H9 (cell line): ENCODE results near the gene DUS1L. TPM values are rescaled to one million over a fixed set of nuclear protein-coding genes. Genes with fewer than 3 reads are reported as not detected.

ENCODE experiments used
- DNase-seq: peaks from one replicate; pipeline ENCODE4 v3.0.0-alpha.2; 2017
- H2AFZ ChIP-seq: one replicate; pipeline ENCODE4 v1.6.1; 2013; ENCODE audit warnings: mild to moderate bottlenecking, low read length, control low read depth, moderate library complexity
- H2AK5ac ChIP-seq: 2 replicates; pipeline ENCODE4 v1.6.1; 2013; ENCODE audit warnings: low read length, control low read depth, mixed read lengths; ENCODE audit not compliant: insufficient read length
- H2BK120ac ChIP-seq: one replicate; pipeline ENCODE4 v1.6.1; 2013; ENCODE audit warnings: low read depth, mild to moderate bottlenecking, low read length, control low read depth, inconsistent platforms; ENCODE audit not compliant: poor library complexity, severe bottlenecking
- H2BK12ac ChIP-seq: 2 replicates; pipeline ENCODE4 v1.6.1; 2013; ENCODE audit warnings: low read length, control low read depth, mixed read lengths, low read depth; ENCODE audit not compliant: insufficient read length
- H2BK15ac ChIP-seq: 2 replicates; pipeline ENCODE4 v1.6.1; 2013; ENCODE audit warnings: low read depth, low read length, control low read depth
- H2BK20ac ChIP-seq: one replicate; pipeline ENCODE4 v1.6.1; 2013; ENCODE audit warnings: low read depth, mild to moderate bottlenecking, low read length, control low read depth, inconsistent platforms; ENCODE audit not compliant: poor library complexity, severe bottlenecking
- H2BK5ac ChIP-seq: 2 replicates; pipeline ENCODE4 v1.6.1; 2013; ENCODE audit warnings: low read length, control low read depth, mixed read lengths; ENCODE audit not compliant: insufficient read length
- H3K14ac ChIP-seq: 2 replicates; pipeline ENCODE4 v1.6.1; 2013; ENCODE audit warnings: low read length, control low read depth; ENCODE audit not compliant: insufficient read depth
- H3K18ac ChIP-seq: 2 replicates; pipeline ENCODE4 v1.6.1; 2013; ENCODE audit warnings: low read depth, mild to moderate bottlenecking, mixed read lengths, low read length, control low read depth; ENCODE audit not compliant: insufficient read length
- H3K23ac ChIP-seq: 2 replicates; pipeline ENCODE4 v1.6.1; 2013; ENCODE audit warnings: low read length, control low read depth, mixed read lengths, low read depth; ENCODE audit not compliant: insufficient read length
- H3K23me2 ChIP-seq: 2 replicates; pipeline ENCODE4 v1.6.1; 2013; ENCODE audit warnings: low read depth, mild to moderate bottlenecking, mixed read lengths, low read length, control low read depth; ENCODE audit not compliant: insufficient read length, poor library complexity, severe bottlenecking
- H3K27ac ChIP-seq: 2 replicates; pipeline ENCODE4 v1.5.1; 2013; ENCODE audit warnings: low read length, control low read depth, mixed read lengths, low read depth; ENCODE audit not compliant: insufficient read length
- H3K27me3 ChIP-seq: 2 replicates; pipeline ENCODE4 v1.6.1; 2013; ENCODE audit warnings: low read length, control low read depth, inconsistent platforms; ENCODE audit not compliant: insufficient read depth
- H3K4ac ChIP-seq: 2 replicates; pipeline ENCODE4 v1.6.1; 2013; ENCODE audit warnings: low read depth, mild to moderate bottlenecking, control low read depth, inconsistent platforms, low read length, moderate library complexity
- H3K4me1 ChIP-seq: 2 replicates; pipeline ENCODE4 v1.6.1; 2013; ENCODE audit warnings: low read length, control low read depth, inconsistent platforms; ENCODE audit not compliant: insufficient read depth
- H3K4me2 ChIP-seq: 2 replicates; pipeline ENCODE4 v1.6.1; 2013; ENCODE audit warnings: low read length, control low read depth, mixed read lengths; ENCODE audit not compliant: insufficient read length, insufficient read depth
- H3K56ac ChIP-seq: 2 replicates; pipeline ENCODE4 v1.6.1; 2013; ENCODE audit warnings: low read depth, mild to moderate bottlenecking, mixed read lengths, low read length, control low read depth; ENCODE audit not compliant: insufficient read length
- H3K79me1 ChIP-seq: 2 replicates; pipeline ENCODE4 v1.6.1; 2013; ENCODE audit warnings: low read depth, mild to moderate bottlenecking, moderate library complexity, low read length, control low read depth, inconsistent platforms; ENCODE audit not compliant: insufficient read depth, poor library complexity, severe bottlenecking
- H3K79me2 ChIP-seq: 2 replicates; pipeline ENCODE4 v1.6.1; 2013; ENCODE audit warnings: low read length, control low read depth, inconsistent platforms; ENCODE audit not compliant: insufficient read depth
- H3K9ac ChIP-seq: 2 replicates; pipeline ENCODE4 v1.6.1; 2013; ENCODE audit warnings: low read length, control low read depth, mixed read lengths; ENCODE audit not compliant: insufficient read length; ENCODE audit errors: extremely low read depth
- H3K9me3 ChIP-seq: one replicate; pipeline ENCODE4 v1.6.1; 2013; ENCODE audit warnings: low read depth, low read length, inconsistent platforms; ENCODE audit not compliant: control insufficient read depth
- H3T11ph ChIP-seq: one replicate; pipeline ENCODE4 v1.6.1; 2013; ENCODE audit warnings: mild to moderate bottlenecking, low read length, control low read depth, inconsistent platforms
- H4K20me1 ChIP-seq: one replicate; pipeline ENCODE4 v1.6.1; 2013; ENCODE audit not compliant: control insufficient read depth, insufficient read length, insufficient read depth
- H4K5ac ChIP-seq: 2 replicates; pipeline ENCODE4 v1.6.1; 2013; ENCODE audit warnings: low read depth, mild to moderate bottlenecking, mixed read lengths, low read length, control low read depth; ENCODE audit not compliant: insufficient read length
- H4K8ac ChIP-seq: replicated peaks from 2 replicates; pipeline ENCODE4 v1.6.1; 2013; ENCODE audit warnings: low read length, control low read depth, mixed read lengths, low read depth; ENCODE audit not compliant: insufficient read length
- H4K91ac ChIP-seq: 2 replicates; pipeline ENCODE4 v1.6.1; 2013; ENCODE audit warnings: low read depth, mild to moderate bottlenecking, moderate library complexity, mixed read lengths, low read length, control low read depth; ENCODE audit not compliant: insufficient read length
- H3K27ac Mint-ChIP-seq, 3 experiments: 2 replicates in 2 of 3; 3 replicates in 1 of 3; pipeline ENCODE4 v1.8.0; 2020 to 2021; ENCODE audit warnings: mixed read lengths in 3 of 3, mild to moderate bottlenecking in 1 of 3, moderate library complexity in 1 of 3
- H3K27me3 Mint-ChIP-seq: 2 replicates; pipeline ENCODE4 v1.8.0; 2021; ENCODE audit warnings: low read depth, mild to moderate bottlenecking, moderate library complexity, mixed read lengths
- H3K36me3 Mint-ChIP-seq, 3 experiments: 2 replicates in 2 of 3; 3 replicates in 1 of 3; pipeline ENCODE4 v1.8.0; 2020 to 2021; ENCODE audit warnings: low read depth in 3 of 3, mixed read lengths in 3 of 3; ENCODE audit not compliant: insufficient read depth in 1 of 3
- H3K4me1 Mint-ChIP-seq, 2 experiments: 2 replicates each; pipeline ENCODE4 v1.8.0; 2020; ENCODE audit warnings: mixed read lengths in 2 of 2
- H3K4me3 Mint-ChIP-seq, 2 experiments: 2 replicates in 1 of 2; 3 replicates in 1 of 2; pipeline ENCODE4 v1.8.0; 2020 to 2021; ENCODE audit warnings: mild to moderate bottlenecking in 2 of 2, mixed read lengths in 2 of 2, moderate library complexity in 1 of 2
- H3K9me3 Mint-ChIP-seq, 2 experiments: 2 replicates in 1 of 2; 3 replicates in 1 of 2; pipeline ENCODE4 v1.8.0; 2020; ENCODE audit warnings: mild to moderate bottlenecking in 2 of 2, mixed read lengths in 2 of 2, moderate library complexity in 1 of 2
- CTCF ChIP-seq: fragments of 200-600 bp; sonication (generic); conservative IDR thresholded peaks from 3 replicates; pipeline ENCODE4 v1.8.0; 2021; ENCODE audit warnings: antibody characterized with exemption, mild to moderate bottlenecking
- WGBS: extraction: QIAGEN DNeasy Blood & Tissue Kit; methylation state at CpG from one replicate; pipeline ENCODE4 v1.1.7; 2013; ENCODE audit warnings: missing lambda C conversion rate, low lambda C conversion rate, mixed read lengths; ENCODE audit not compliant: insufficient read length; ENCODE audit errors: extremely low coverage; 5-methylcytosine and 5-hydroxymethylcytosine counted together
- total RNA-seq: library from RNA; stranded (reverse); gene quantifications from 2 replicates; pipeline ENCODE4 v1.2.1, GENCODE V29; 2021

The DUS1L gene
- total RNA-seq, 1 experiment from 2014 or later: 103 TPM

GRCh38 chr17:82107341-82107860, 41.8 kb upstream of the DUS1L start:
- no peak overlapping the region for H2BK120ac ChIP-seq

More at GRCh38 chr17:82107341-82107860, 41.8 kb upstream of the DUS1L start:
- Histone ChIP-seq H4K8ac (no peak overlapping the region), H2BK20ac (no peak overlapping the region), H3K79me1 (no peaks in the 10 kb centered on the region), H2AK5ac (no peak overlapping the region), H3K23me2 (no peaks in the 10 kb centered on the region), H3K56ac (no peak overlapping the region), H3K27ac (no peak overlapping the region), H3K9me3 (no peaks in the 10 kb centered on the region), H2BK12ac (no peak overlapping the region), H3K23ac (no peak overlapping the region), H3K4me1 (no peaks in the 10 kb centered on the region; the same call in 1 of the 2 replicates), H2BK15ac (no peak overlapping the region), H4K5ac (no peak overlapping the region), H4K20me1 (no peaks in the 10 kb centered on the region), H3K4ac (no peak overlapping the region), H3K4me2 (no peak overlapping the region), H2BK5ac (no peak overlapping the region), H3K27me3 (no peaks in the 10 kb centered on the region), H2AFZ (no peak overlapping the region), H3K14ac (no peak overlapping the region), H3K9ac (no peak overlapping the region), H3T11ph (no peak overlapping the region), H3K79me2 (no peaks in the 10 kb centered on the region), H4K91ac (no peak overlapping the region), H3K18ac (no peak overlapping the region)
- DNase-seq: no peak
- Mint-ChIP-seq H3K36me3 (peaks cover 2 to 7% (median 2%) of the 10 kb centered on the region in 3 experiments; a peak in 5 of 7 replicates), H3K9me3 (peaks cover 0 to 9% of the 10 kb centered on the region in 2 experiments; a peak in 2 of 5 replicates), H3K4me3 (no peak overlapping the region), H3K4me1 (peaks cover 26 to 54% of the 10 kb centered on the region in 2 experiments), H3K27me3 (peaks cover 52% of the 10 kb centered on the region), H3K27ac (no peak overlapping the region)
- WGBS: no CpG with 5 or more reads among the region's 24 CpGs
- TF ChIP-seq CTCF: peak; percentile 38; the same call in 2 of the 3 replicates
